Common myeloid progenitor, CD34-positive (primary cell): Measurements from ENCODE around the gene MRPL57.

Source experiments
- CTCF ChIA-PET: fragments of 350-600 bp; sonication (Branson Sonifier 250); formaldehyde crosslinking; loops from one replicate; lab custom pipeline; 2021; ENCODE audit warnings: antibody characterized with exemption; lab: Charles Lee
- POLR2A ChIA-PET: fragments of 350-600 bp; sonication (Branson Sonifier 250); formaldehyde crosslinking; loops from one replicate; lab custom pipeline; 2021; ENCODE audit warnings: antibody characterized with exemption; lab: Charles Lee
- DNase-seq, 3 donors: peaks; one replicate each; pipeline versions ENCODE4 v3.0.0 to v3.0.0-alpha.2; 2013
- H3K27ac ChIP-seq, 2 experiments: 1 replicate in 1 of 2; 2 replicates in 1 of 2; pipeline ENCODE4 v1.7.0; 2013; ENCODE audit warnings: inconsistent platforms in 2 of 2, low read length in 2 of 2, mild to moderate bottlenecking in 2 of 2, low read depth in 1 of 2, moderate library complexity in 1 of 2; ENCODE audit not compliant: severe bottlenecking in 2 of 2, insufficient read depth in 1 of 2, poor library complexity in 1 of 2
- H3K27me3 ChIP-seq, 5 experiments: replicated peaks in 2 of 5; 1 replicate in 3 of 5; 2 replicates in 2 of 5; pipeline versions ENCODE4 v1.6.1 to v1.7.0; 2013; ENCODE audit warnings: low read length in 4 of 5, mild to moderate bottlenecking in 2 of 5, moderate library complexity in 2 of 5, inconsistent platforms in 1 of 5; ENCODE audit not compliant: insufficient read depth in 5 of 5, control insufficient read depth in 4 of 5
- H3K36me3 ChIP-seq, 4 experiments: 1 replicate in 2 of 4; 2 replicates in 2 of 4; pipeline versions ENCODE4 v1.6.1 to v1.7.0; 2013; ENCODE audit warnings: low read length in 3 of 4, control low read depth in 1 of 4, mild to moderate bottlenecking in 1 of 4; ENCODE audit not compliant: control insufficient read depth in 4 of 4, insufficient read depth in 4 of 4
- H3K4me1 ChIP-seq, 4 experiments: 1 replicate in 3 of 4; 2 replicates in 1 of 4; pipeline versions ENCODE4 v1.6.1 to v1.7.1; 2013; ENCODE audit warnings: low read length in 3 of 4, mild to moderate bottlenecking in 3 of 4, control low read depth in 1 of 4, inconsistent platforms in 1 of 4, moderate library complexity in 1 of 4; ENCODE audit not compliant: control insufficient read depth in 4 of 4, insufficient read depth in 4 of 4; ENCODE audit errors: control extremely low read depth in 1 of 4
- H3K4me3 ChIP-seq, 7 experiments: 1 replicate in 4 of 7; 2 replicates in 3 of 7; pipeline versions ENCODE4 v1.5.1 to v1.7.0; 2013; ENCODE audit warnings: mild to moderate bottlenecking in 7 of 7, low read length in 6 of 7, moderate library complexity in 6 of 7, inconsistent platforms in 2 of 7, low read depth in 2 of 7, control low read depth in 1 of 7; ENCODE audit not compliant: insufficient read depth in 4 of 7, control insufficient read depth in 1 of 7; ENCODE audit errors: extremely low read depth in 1 of 7
- H3K9me3 ChIP-seq, 5 experiments: 1 replicate in 4 of 5; 2 replicates in 1 of 5; pipeline versions ENCODE4 v1.6.1 to v1.7.1; 2013; ENCODE audit warnings: low read length in 4 of 5, mild to moderate bottlenecking in 2 of 5, inconsistent platforms in 1 of 5, low read depth in 1 of 5, moderate library complexity in 1 of 5; ENCODE audit not compliant: control insufficient read depth in 4 of 5, insufficient read depth in 2 of 5; ENCODE audit errors: control extremely low read depth in 1 of 5
- WGBS: methylation state at CpG from one replicate; pipeline ENCODE4 v1.1.5; 2013; ENCODE audit not compliant: insufficient coverage; 5-methylcytosine and 5-hydroxymethylcytosine counted together

The MRPL57 gene

DNA sequence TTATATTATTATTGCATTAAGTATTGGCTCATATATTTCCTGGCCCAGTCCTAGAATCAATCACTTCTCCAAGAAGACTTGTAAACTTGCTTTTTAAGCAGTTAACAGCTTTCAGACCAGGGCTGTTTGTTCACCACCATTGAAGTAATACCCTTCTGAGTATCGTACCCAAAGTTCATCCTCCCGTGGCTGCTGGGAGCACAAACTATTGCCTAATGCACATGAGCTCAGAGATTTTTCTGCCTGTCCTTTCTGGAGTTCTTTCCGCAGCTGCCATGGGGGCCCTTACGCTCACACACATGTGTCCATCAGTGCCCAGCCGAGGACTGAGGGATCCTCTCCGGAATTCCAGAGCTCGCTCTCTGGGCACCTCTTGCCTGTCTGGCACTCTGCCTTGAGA is 51.5 kb downstream of the MRPL57 start:
- CTCF ChIA-PET, result interaction anchor here (1.9 kb wide), 1 partner anchor 9 kb away, joined by 7 read pairs; no protein-coding TSS in a partner anchor

More for the DNA sequence above, 51.5 kb downstream of the MRPL57 start:
- H3K27me3 ChIP-seq, result no peaks in the 10 kb centered on the region
- no peak overlapping the region for H3K4me3 ChIP-seq
- DNase-seq, result no peak
- 98% methylated on average over 7 of the region's 7 CpGs for WGBS
- H3K4me1 ChIP-seq, result peaks cover 0 to 8% (median under 1%) of the 10 kb centered on the region in 4 experiments
- POLR2A ChIA-PET, result no interaction called here
- no peaks in the 10 kb centered on the region for H3K36me3 ChIP-seq
- H3K27ac ChIP-seq, result no peak overlapping the region
- H3K9me3 ChIP-seq, result peaks cover 0 to 2% (median 0%) of the 10 kb centered on the region in 5 experiments
